GM06990 (cell line): ENCODE measurements around the gene COA7.

Experiments
- DNase-seq: peaks from one replicate; pipeline ENCODE4 v3.0.0-alpha.2; 2011; ENCODE audit not compliant: insufficient read length; ENCODE audit errors: extremely low read depth
- H3K27me3 ChIP-seq: replicated peaks from 2 replicates; pipeline ENCODE4 v1.6.0; 2011; ENCODE audit warnings: low read length; ENCODE audit not compliant: control insufficient read depth, insufficient read depth
- H3K36me3 ChIP-seq: 2 replicates; pipeline ENCODE4 v1.5.1; 2011; ENCODE audit warnings: low read length; ENCODE audit not compliant: control insufficient read depth, insufficient read depth
- H3K4me3 ChIP-seq: replicated peaks from 2 replicates; pipeline ENCODE4 v1.5.1; 2011; ENCODE audit warnings: low read depth, mild to moderate bottlenecking, control low read depth, low read length
- CTCF ChIP-seq: IDR thresholded peaks from 2 replicates; pipeline ENCODE4 v1.5.1; 2011; ENCODE audit warnings: low read length, control low read depth, mild to moderate bottlenecking, inconsistent platforms; ENCODE audit not compliant: insufficient read depth, poor library complexity, severe bottlenecking

COA7 gene

GRCh38 chr1:52707927-52708655 is 9.9 kb upstream of the COA7 start:
- DNase-seq: no peak
- H3K27me3 ChIP-seq: no peaks in the 10 kb centered on the region
- no peak for TF ChIP-seq CTCF
- no peak overlapping the region for H3K4me3 ChIP-seq
- H3K36me3 ChIP-seq: no peaks in the 10 kb centered on the region

DNA sequence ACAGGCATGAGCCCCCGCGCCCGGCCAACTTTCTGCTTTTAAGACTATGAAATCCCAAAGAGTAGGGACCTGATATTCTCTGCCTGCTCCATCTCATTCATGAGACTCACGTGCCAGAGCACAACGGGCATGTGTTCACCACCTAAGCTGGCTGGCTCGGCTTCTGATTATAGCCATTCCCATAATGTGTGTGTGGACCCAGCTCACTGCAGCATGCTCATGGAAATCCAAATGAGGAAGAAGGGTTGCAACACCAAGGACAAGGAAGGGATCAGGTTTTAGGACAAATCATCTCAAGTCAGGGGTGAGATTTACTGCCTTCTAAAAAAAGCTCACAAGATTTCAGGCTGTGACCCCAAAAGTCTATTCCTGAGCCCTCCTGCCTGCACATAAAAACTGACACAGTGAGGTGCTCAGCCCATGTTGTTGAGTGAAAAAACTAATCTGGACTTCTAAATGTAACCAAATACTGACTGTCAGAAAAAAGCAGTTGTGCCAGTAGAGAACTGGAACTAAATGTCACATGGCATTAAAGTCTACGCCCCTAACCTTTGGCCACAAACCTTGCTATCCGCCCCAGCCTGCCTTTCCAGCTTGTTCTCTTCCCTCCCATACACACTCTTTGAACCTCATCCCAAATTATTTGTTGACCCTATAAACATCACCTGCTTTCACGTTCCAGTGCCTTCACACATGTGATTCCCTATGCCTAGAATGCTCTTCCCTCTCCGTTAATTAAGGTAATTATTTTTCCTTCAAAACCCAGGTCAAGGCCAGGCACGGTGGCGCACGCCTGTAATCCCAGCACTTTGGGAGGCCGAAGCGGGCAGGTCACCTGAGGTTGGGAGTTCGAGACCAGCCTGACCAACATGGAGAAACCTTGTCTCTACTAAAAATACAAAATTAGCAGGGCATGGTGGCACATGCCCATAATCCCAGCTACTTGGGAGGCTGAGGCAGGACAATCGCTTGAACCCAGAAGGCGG is 9.1 kb upstream of the COA7 start:
- no peak for DNase-seq
- TF ChIP-seq CTCF: no peak
- H3K27me3 ChIP-seq: no peaks in the 10 kb centered on the region
- H3K36me3 ChIP-seq: no peaks in the 10 kb centered on the region
- no peak overlapping the region for H3K4me3 ChIP-seq

DNA sequence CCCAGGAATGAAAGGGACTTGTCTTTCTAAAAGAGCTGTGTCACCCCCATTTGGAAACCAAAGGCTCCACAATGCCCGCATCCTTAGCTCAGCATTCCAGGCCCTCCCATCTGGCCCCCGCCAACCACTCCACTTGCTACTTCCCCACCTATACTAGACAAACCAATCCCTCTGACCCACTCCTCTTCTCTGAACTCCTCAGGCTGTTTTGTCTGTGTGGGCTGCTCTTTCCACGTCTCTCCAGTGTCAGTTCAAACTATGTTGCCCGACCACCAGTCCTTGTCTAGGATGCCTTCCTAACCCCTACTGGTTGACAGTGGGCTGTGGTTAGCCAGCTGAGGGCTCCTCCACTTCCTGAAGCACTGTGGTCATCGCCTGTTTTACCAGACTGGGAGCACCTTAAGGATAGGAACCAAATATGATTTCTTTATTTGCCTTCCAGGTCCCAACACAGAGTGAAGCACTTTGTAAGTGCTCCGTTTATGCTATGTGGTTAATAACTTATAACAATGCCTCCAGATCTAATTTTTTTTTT is 8.1 kb upstream of the COA7 start:
- Histone ChIP-seq H3K27me3 (no peaks in the 10 kb centered on the region), H3K36me3 (no peaks in the 10 kb centered on the region), H3K4me3 (no peak overlapping the region)
- no peak for TF ChIP-seq CTCF
- DNase-seq: no peak

- peak; percentile 91 for DNase-seq
- Histone ChIP-seq H3K27me3 (no peaks in the 10 kb centered on the region), H3K4me3 (peak overlapping the region; percentile 71), H3K36me3 (no peaks in the 10 kb centered on the region)
- TF ChIP-seq CTCF: no peak
These were observed 5.0 kb upstream of the COA7 start for GRCh38 chr1:52702886-52703787.

DNA sequence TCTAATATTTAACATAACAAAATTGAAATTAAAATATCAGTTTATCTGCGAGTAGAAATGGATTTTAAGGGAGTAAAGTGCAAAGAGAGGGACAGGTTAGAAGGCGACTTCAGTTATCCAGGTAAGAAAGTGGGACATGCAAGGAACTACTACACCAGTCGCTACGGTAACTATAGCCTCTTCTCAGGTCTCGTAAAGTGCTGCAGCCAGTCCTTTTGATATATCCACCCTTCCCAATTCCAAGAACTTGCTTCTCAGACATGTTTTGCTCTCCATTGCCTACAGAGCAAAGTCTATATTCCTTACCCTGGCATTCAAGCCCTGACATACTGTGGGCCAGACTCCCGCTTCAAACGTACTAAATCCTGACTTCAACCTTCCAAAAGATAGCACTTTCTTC is 2.5 kb downstream of the COA7 start:
- Histone ChIP-seq H3K27me3 (no peaks in the 10 kb centered on the region), H3K4me3 (no peak overlapping the region), H3K36me3 (peaks cover 9% of the 10 kb centered on the region)
- DNase-seq: no peak
- no peak for TF ChIP-seq CTCF
